Upper lobe of left lung (tissue), 6 donors: Measurements from ENCODE around the gene CEACAM19. TPM values are rescaled to one million over a fixed set of nuclear protein-coding genes. Genes with fewer than 3 reads are reported as not detected.

Source experiments
- ATAC-seq, 2 donors: fragments of 200-7000 bp; cut with Tn5 transposase; one replicate each; pipeline ENCODE4 v1.9.1; 2022; ENCODE audit warnings: mild to moderate bottlenecking in 2 of 2, moderate library complexity in 2 of 2; ENCODE audit not compliant: low FRiP score in 2 of 2
- DNase-seq, 2 donors: peaks; one replicate each; pipeline ENCODE4 v3.0.0-alpha.2; 2019 to 2020
- H3K27ac ChIP-seq, 4 donors: fragments of 200-600 bp; sonication (generic); one replicate each; pipeline ENCODE4 v1.5.1; 2016 to 2019
- H3K27me3 ChIP-seq, 4 donors: fragments of 200-600 bp; sonication (generic); one replicate each; pipeline ENCODE4 v1.5.1; 2017 to 2019
- H3K36me3 ChIP-seq, 4 donors: fragments of 200-600 bp; sonication (generic); one replicate each; pipeline ENCODE4 v1.5.1; 2016 to 2019
- H3K4me1 ChIP-seq, 4 donors: fragments of 200-600 bp; sonication (generic); one replicate each; pipeline ENCODE4 v1.5.1; 2018 to 2019
- H3K4me3 ChIP-seq, 4 donors: fragments of 200-600 bp; sonication (generic); one replicate each; pipeline ENCODE4 v1.5.1; 2017 to 2019; ENCODE audit warnings: mild to moderate bottlenecking in 2 of 4, moderate library complexity in 1 of 4
- H3K9me3 ChIP-seq, 4 donors: fragments of 200-600 bp; sonication (generic); one replicate each; pipeline ENCODE4 v1.5.1; 2018 to 2019
- EP300 ChIP-seq, 4 donors: sonication (generic); formaldehyde crosslinking; IDR thresholded peaks; one replicate each; pipeline ENCODE4 v1.5.1; 2017; ENCODE audit warnings: antibody characterized with exemption in 4 of 4, control low read depth in 2 of 4
- POLR2A ChIP-seq, 4 donors: fragments of 450-650 bp; IDR thresholded peaks; one replicate each; pipeline ENCODE4 v1.5.1; 2016 to 2017; ENCODE audit warnings: antibody characterized with exemption in 4 of 4, mild to moderate bottlenecking in 2 of 4
- POLR2AphosphoS5 ChIP-seq, 2 donors: sonication (generic); formaldehyde crosslinking; IDR thresholded peaks; one replicate each; pipeline ENCODE4 v1.5.1; 2017; ENCODE audit warnings: antibody characterized with exemption in 2 of 2
- WGBS, 2 donors: methylation state at CpG; one replicate each; pipeline ENCODE4 v1.1.5; 2017 to 2018; 5-methylcytosine and 5-hydroxymethylcytosine counted together
- total RNA-seq, 6 donors: library from RNA; depleted of rRNA in 4 of 6; stranded (reverse); fragments of >200 nt in 4 of 6; gene quantifications; one replicate each; pipeline versions ENCODE4 v1.1.0 to v1.2.1, GENCODE V29; 2016 to 2021
- TF ChIP-seq, protein P1 (sequence below), 6 experiments: fragments of 450-650 bp in 4 of 6; fragments of 200-600 bp in 2 of 6; sonication (generic) in 2 of 6; IDR thresholded peaks; one replicate each; pipeline ENCODE4 v1.5.1; 2016 to 2019; ENCODE audit warnings: antibody characterized with exemption in 6 of 6
- donor health status: DM: no; HTN: no; CAD: no; lungs with moderate emphysema.
- donor health status: DM: no; HTN: yes; CAD: no; lungs with severe emphysema.

The CEACAM19 gene
- total RNA-seq, 6 donors from 2014 or later: 2.8 to 13.6 (median 7.2) TPM

DNA sequence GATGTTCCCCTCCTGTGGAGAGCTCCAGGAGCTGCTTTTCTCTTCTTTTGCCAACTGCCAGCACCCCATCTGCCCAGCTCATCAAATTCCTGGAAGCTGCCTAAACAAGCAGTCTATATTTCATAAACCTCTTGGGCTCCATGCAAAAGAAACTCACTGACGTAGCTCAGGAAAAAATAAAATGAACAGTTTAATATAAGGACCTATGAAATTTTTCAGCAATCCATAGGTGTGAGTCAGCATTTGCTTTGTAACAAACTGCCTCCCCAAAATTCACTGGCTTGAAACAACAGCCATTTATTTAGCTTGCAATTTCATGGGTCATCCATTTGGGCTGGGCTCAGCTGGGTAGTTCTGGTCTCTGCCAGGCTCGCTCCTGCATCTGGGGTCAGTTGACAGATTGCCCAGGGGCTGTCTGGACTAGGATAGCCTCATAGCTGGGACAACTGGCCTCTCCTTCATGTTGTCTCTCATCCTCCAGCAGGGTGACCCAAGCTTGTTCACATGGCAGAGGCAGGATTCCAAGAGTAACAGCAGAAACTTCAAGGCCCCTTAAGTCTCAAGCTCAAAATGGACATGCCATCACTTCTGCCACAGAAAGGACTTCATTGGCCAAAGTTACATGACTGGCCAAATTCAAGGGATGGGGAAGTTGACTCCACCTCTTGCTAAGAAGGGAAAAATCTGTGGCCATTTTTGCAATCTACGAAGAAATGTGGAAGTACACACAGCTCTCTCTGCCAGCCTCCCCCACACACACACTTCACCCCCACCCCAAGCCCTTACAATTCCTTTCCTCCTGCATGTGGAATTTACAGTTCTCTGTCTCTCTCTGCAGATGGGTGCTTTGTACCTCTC is 35.5 kb upstream of the CEACAM19 start:
- no peaks in the 10 kb centered on the region for H3K36me3 ChIP-seq
- ATAC-seq (peak in 1 of 2 donors; percentile 76), DNase-seq (no peak)
- no peak overlapping the region for H3K27ac ChIP-seq
- H3K4me1 ChIP-seq: peaks cover 5 to 22% (median 11%) of the 10 kb centered on the region in 4 donors
- TF ChIP-seq, protein P1, sequence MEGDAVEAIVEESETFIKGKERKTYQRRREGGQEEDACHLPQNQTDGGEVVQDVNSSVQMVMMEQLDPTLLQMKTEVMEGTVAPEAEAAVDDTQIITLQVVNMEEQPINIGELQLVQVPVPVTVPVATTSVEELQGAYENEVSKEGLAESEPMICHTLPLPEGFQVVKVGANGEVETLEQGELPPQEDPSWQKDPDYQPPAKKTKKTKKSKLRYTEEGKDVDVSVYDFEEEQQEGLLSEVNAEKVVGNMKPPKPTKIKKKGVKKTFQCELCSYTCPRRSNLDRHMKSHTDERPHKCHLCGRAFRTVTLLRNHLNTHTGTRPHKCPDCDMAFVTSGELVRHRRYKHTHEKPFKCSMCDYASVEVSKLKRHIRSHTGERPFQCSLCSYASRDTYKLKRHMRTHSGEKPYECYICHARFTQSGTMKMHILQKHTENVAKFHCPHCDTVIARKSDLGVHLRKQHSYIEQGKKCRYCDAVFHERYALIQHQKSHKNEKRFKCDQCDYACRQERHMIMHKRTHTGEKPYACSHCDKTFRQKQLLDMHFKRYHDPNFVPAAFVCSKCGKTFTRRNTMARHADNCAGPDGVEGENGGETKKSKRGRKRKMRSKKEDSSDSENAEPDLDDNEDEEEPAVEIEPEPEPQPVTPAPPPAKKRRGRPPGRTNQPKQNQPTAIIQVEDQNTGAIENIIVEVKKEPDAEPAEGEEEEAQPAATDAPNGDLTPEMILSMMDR (IDR thresholded peaks at IDR 0.05): no peak
- TF ChIP-seq POLR2AphosphoS5 (IDR thresholded peaks at IDR 0.05) (no peak), POLR2A (IDR thresholded peaks at IDR 0.05) (no peak), EP300 (IDR thresholded peaks at IDR 0.05) (no peak)
- no peaks in the 10 kb centered on the region for H3K9me3 ChIP-seq
- 61 to 81% methylated on average over 2 to 3 of the region's 3 CpGs for WGBS, 2 donors
- no peak overlapping the region for H3K4me3 ChIP-seq
- H3K27me3 ChIP-seq: no peaks in the 10 kb centered on the region

DNA sequence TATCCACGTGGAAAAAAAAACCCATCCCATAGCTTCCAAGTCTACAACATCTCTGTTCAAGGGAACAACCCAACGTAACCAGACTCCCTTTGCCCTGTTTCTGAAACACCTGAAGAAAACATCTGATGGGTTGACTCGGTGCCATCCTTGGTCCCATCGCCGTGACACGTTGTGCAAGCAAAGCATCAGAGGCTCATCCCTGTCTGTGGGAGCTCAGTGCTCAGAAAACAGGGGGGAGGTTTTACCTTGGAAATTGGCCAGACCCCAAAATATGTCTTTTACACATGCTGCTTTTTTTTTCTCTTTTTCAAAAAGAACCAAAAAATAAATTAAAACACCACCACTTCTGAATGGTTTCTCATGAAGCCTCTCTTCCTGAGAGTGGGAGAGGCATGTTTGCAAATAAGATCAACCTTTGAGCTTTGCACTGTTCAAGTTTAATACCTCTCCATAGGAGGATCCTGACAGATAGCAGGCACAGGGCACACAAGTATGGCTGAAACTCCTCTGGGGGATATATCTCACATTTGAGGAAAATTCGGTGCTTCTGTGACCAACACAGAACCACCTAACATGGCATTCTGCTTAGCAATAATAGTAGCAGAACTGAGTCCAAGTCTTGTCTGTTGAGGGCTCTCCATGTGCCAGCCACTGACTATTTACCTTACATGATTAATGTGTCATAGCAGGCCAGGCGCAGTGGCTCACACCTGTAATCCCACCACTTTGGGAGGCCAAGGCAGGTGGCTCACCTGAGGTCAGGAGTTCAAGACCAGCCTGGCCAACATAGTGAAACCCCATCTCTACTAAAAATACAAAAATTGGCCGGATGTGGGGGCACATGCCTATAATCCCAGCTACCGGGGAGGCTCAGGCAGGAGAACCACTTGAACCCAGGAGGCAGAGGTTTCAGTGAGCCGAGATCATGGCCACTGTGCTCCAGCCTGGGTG is 34.6 kb upstream of the CEACAM19 start:
- H3K4me1 ChIP-seq: peaks cover 5 to 22% (median 11%) of the 10 kb centered on the region in 4 donors
- ATAC-seq (no peak), DNase-seq (no peak)
- no peaks in the 10 kb centered on the region for H3K36me3 ChIP-seq
- H3K27me3 ChIP-seq: no peaks in the 10 kb centered on the region
- H3K4me3 ChIP-seq: no peak overlapping the region
- TF ChIP-seq, protein P1 (IDR thresholded peaks at IDR 0.05): no peak
- TF ChIP-seq POLR2A (IDR thresholded peaks at IDR 0.05) (no peak), POLR2AphosphoS5 (IDR thresholded peaks at IDR 0.05) (no peak), EP300 (IDR thresholded peaks at IDR 0.05) (no peak)
- H3K9me3 ChIP-seq: no peaks in the 10 kb centered on the region
- no peak overlapping the region for H3K27ac ChIP-seq
- WGBS, 2 donors: 79 to 88% methylated on average over 11 of the region's 11 CpGs

DNA sequence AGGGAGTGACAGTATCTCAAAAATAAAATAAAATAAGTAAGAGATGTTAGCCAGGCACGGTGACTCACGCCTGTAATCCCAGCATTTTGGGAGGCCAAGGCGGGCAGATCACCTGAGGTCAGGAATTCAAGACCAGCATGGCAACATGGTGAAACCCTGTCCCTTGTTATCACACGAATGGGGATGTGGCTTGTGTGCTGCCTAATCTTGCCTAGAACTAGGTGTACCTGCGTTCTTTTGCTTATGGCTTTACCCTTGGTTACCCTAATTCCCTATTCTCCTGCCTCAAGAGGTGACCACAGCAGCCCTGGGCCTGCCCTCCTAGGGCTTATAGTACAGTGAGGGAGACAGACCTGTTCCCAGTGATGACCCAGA is 33.9 kb upstream of the CEACAM19 start:
- Histone ChIP-seq H3K4me1 (peaks cover 5 to 22% (median 11%) of the 10 kb centered on the region in 4 donors), H3K27me3 (no peaks in the 10 kb centered on the region), H3K27ac (no peak overlapping the region), H3K4me3 (no peak overlapping the region), H3K9me3 (no peaks in the 10 kb centered on the region), H3K36me3 (no peaks in the 10 kb centered on the region)
- DNase-seq (no peak), ATAC-seq (no peak)
- TF ChIP-seq EP300 (IDR thresholded peaks at IDR 0.05): no peak
- TF ChIP-seq POLR2AphosphoS5 (IDR thresholded peaks at IDR 0.05): no peak
- whole genome bisulfite sequencing, 2 donors: 94 to 96% methylated on average over 5 of the region's 5 CpGs

DNA sequence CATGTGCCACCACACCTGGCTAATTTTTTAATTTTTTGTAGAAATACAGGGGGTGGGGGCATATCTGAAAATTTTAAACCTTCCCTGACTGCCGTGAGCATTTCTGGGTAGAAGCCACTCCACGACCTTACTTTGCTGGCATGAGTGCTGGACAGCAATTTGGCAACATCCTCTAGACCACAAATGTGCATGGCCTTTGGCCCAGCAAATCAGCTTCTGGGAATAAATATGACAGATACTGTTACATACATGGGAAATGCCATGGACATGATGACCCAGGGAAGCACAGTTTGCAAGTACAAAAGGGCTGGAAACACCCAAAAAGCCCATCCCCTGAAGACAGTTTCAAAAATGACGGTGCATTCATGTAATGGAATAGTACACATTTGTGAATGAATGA is 30.8 kb upstream of the CEACAM19 start:
- Histone ChIP-seq H3K4me1 (peaks cover 3 to 13% (median 6%) of the 10 kb centered on the region in 4 donors), H3K9me3 (no peaks in the 10 kb centered on the region), H3K27me3 (no peaks in the 10 kb centered on the region), H3K36me3 (no peaks in the 10 kb centered on the region), H3K4me3 (no peak overlapping the region), H3K27ac (no peak overlapping the region)
- 38 to 69% methylated on average over 2 to 3 of the region's 3 CpGs for WGBS, 2 donors
- TF ChIP-seq EP300 (IDR thresholded peaks at IDR 0.05) (no peak), POLR2A (IDR thresholded peaks at IDR 0.05) (no peak), POLR2AphosphoS5 (IDR thresholded peaks at IDR 0.05) (no peak)
- TF ChIP-seq, protein P1 (IDR thresholded peaks at IDR 0.05): no peak
- ATAC-seq (no peak), DNase-seq (no peak)
